CD4-positive, alpha-beta T cell treated with Interleukin-12 subunit alpha and Interleukin-12 subunit beta, for 1 hour (primary cell): Measurements from ENCODE around the gene ANKRD33B.

ENCODE experiments used
- DNase-seq: peaks from one replicate; pipeline ENCODE4 v3.0.0-alpha.2; 2020

The ANKRD33B gene

GRCh38 chr5:10580531-10581423 lies 16.9 kb downstream of the ANKRD33B start:
- no peak for DNase-seq

GRCh38 chr5:10581424-10581748 lies 17.5 kb downstream of the ANKRD33B start:
- DNase-seq, result no peak

- no peak for DNase-seq
Measured at GRCh38 chr5:10581867-10582511, 18.1 kb downstream of the ANKRD33B start.

GRCh38 chr5:10582512-10582897 lies 18.6 kb downstream of the ANKRD33B start:
- DNase-seq, result no peak

- DNase-seq, result no peak
Measured at GRCh38 chr5:10583663-10584572, 20.0 kb downstream of the ANKRD33B start.

GRCh38 chr5:10584714-10585517 lies 21.0 kb downstream of the ANKRD33B start:
- DNase-seq, result no peak

GRCh38 chr5:10585518-10585915 lies 21.6 kb downstream of the ANKRD33B start:
- no peak for DNase-seq

- DNase-seq, result no peak
Measured at GRCh38 chr5:10586008-10586407, 22.1 kb downstream of the ANKRD33B start.

GRCh38 chr5:10586555-10586954 lies 22.7 kb downstream of the ANKRD33B start:
- no peak for DNase-seq

GRCh38 chr5:10588109-10588775 lies 24.4 kb downstream of the ANKRD33B start:
- no peak for DNase-seq

- no peak for DNase-seq
Measured at GRCh38 chr5:10588779-10589447, 25.0 kb downstream of the ANKRD33B start.

- DNase-seq, result no peak
Measured at GRCh38 chr5:10590226-10590999, 26.5 kb downstream of the ANKRD33B start.

- no peak for DNase-seq
Measured at GRCh38 chr5:10591159-10591558, 27.3 kb downstream of the ANKRD33B start.

GRCh38 chr5:10591966-10592365 lies 28.1 kb downstream of the ANKRD33B start:
- no peak for DNase-seq

GRCh38 chr5:10592601-10593000 lies 28.7 kb downstream of the ANKRD33B start:
- no peak for DNase-seq

- no peak for DNase-seq
Measured at GRCh38 chr5:10593531-10594181, 29.8 kb downstream of the ANKRD33B start.

- DNase-seq, result no peak
Measured at GRCh38 chr5:10594591-10595210, 30.8 kb downstream of the ANKRD33B start.

GRCh38 chr5:10595293-10595671 lies 31.4 kb downstream of the ANKRD33B start:
- no peak for DNase-seq

GRCh38 chr5:10595672-10596309 lies 31.9 kb downstream of the ANKRD33B start:
- no peak for DNase-seq
